IMR-90 (cell line): ENCODE data around the gene ST8SIA6. TPM values are rescaled to one million over a fixed set of nuclear protein-coding genes. Genes with fewer than 3 reads are reported as not detected.

Experiments used
- ATAC-seq: fragments of 200-7000 bp; cut with Tn5 transposase; 2 replicates; pipeline ENCODE4 v1.9.1; 2020; ENCODE audit warnings: low read depth, mild to moderate bottlenecking, moderate library complexity
- BruUV-seq: library from RNA; stranded (reverse); fragments of 400-500 nt; replicated peaks from 2 replicates; lab custom pipeline; 2021; lab: Mats Ljungman, UMichigan
- CTCF ChIA-PET: fragments of 300-600 bp; formaldehyde crosslinking; extraction: SDS; loops from one replicate; lab custom pipeline; 2021; ENCODE audit warnings: antibody characterized with exemption; lab: Yijun Ruan, JAX
- POLR2A ChIA-PET: fragments of 300-600 bp; sonication (Branson Sonifier 250); formaldehyde crosslinking; loops from one replicate; lab custom pipeline; 2022; ENCODE audit warnings: antibody characterized with exemption; ENCODE audit not compliant: unreplicated experiment; lab: Charles Lee
- DNase-seq: peaks from one replicate; pipeline ENCODE4 v3.0.0; 2013
- H2AFZ ChIP-seq: replicated peaks from 2 replicates; pipeline ENCODE3; 2013; ENCODE audit warnings: low read length, mild to moderate bottlenecking; ENCODE audit not compliant: poor library complexity
- H2AK5ac ChIP-seq: 2 replicates; pipeline ENCODE4 v1.6.1; 2013; ENCODE audit warnings: low read depth, low read length, inconsistent platforms
- H2AK9ac ChIP-seq: replicated peaks from 2 replicates; pipeline ENCODE3; 2013; ENCODE audit warnings: mild to moderate bottlenecking, low read depth, low read length, moderate library complexity; ENCODE audit not compliant: poor library complexity
- H2BK120ac ChIP-seq: 2 replicates; pipeline ENCODE4 v1.6.1; 2013; ENCODE audit warnings: low read depth, low read length, inconsistent platforms
- H2BK15ac ChIP-seq: 3 replicates; pipeline ENCODE4 v1.6.1; 2013; ENCODE audit warnings: low read depth, low read length, inconsistent platforms
- H2BK20ac ChIP-seq: 2 replicates; pipeline ENCODE4 v1.6.1; 2013; ENCODE audit warnings: low read depth, mild to moderate bottlenecking, inconsistent platforms, low read length, moderate library complexity
- H2BK5ac ChIP-seq: 2 replicates; pipeline ENCODE4 v1.6.1; 2013; ENCODE audit warnings: mild to moderate bottlenecking, low read depth, low read length, inconsistent platforms; ENCODE audit not compliant: poor library complexity, severe bottlenecking
- H3K14ac ChIP-seq: replicated peaks from 2 replicates; pipeline ENCODE4 v1.6.1; 2013; ENCODE audit warnings: low read depth, low read length, inconsistent platforms
- H3K18ac ChIP-seq: 2 replicates; pipeline ENCODE4 v1.6.1; 2013; ENCODE audit warnings: low read depth, low read length, control low read depth
- H3K23ac ChIP-seq: 2 replicates; pipeline ENCODE4 v1.6.1; 2013; ENCODE audit warnings: low read depth, low read length, inconsistent platforms
- H3K27ac ChIP-seq: 2 replicates; pipeline ENCODE4 v1.5.1; 2013; ENCODE audit warnings: mild to moderate bottlenecking, control low read depth, low read length; ENCODE audit not compliant: insufficient read depth
- H3K27me3 ChIP-seq: 2 replicates; pipeline ENCODE4 v1.6.1; 2013; ENCODE audit warnings: low read length; ENCODE audit not compliant: control insufficient read depth, insufficient read depth
- H3K36me3 ChIP-seq: 2 replicates; pipeline ENCODE4 v1.6.1; 2013; ENCODE audit warnings: low read length, mixed read lengths; ENCODE audit not compliant: control insufficient read depth, insufficient read depth
- H3K4ac ChIP-seq: 2 replicates; pipeline ENCODE4 v1.6.1; 2013; ENCODE audit warnings: low read depth, low read length, inconsistent platforms
- H3K4me1 ChIP-seq: 2 replicates; pipeline ENCODE4 v1.6.1; 2013; ENCODE audit warnings: low read length, mixed read lengths; ENCODE audit not compliant: control insufficient read depth, insufficient read depth
- H3K4me2 ChIP-seq: 2 replicates; pipeline ENCODE4 v1.6.1; 2013; ENCODE audit warnings: low read depth, mild to moderate bottlenecking, control low read depth, low read length, moderate library complexity
- H3K4me3 ChIP-seq: 2 replicates; pipeline ENCODE4 v1.5.1; 2013; ENCODE audit warnings: low read depth, mild to moderate bottlenecking, control low read depth, low read length, moderate library complexity; ENCODE audit not compliant: insufficient read depth
- H3K56ac ChIP-seq: 2 replicates; pipeline ENCODE4 v1.6.1; 2013; ENCODE audit warnings: low read length, inconsistent platforms; ENCODE audit not compliant: insufficient read depth; ENCODE audit errors: extremely low read depth
- H3K79me1 ChIP-seq, 2 experiments: 2 replicates each; pipeline ENCODE4 v1.6.1; 2013; ENCODE audit warnings: low read length in 2 of 2, inconsistent platforms in 1 of 2, low read depth in 1 of 2
- H3K9ac ChIP-seq: 2 replicates; pipeline ENCODE4 v1.6.1; 2013; ENCODE audit warnings: low read depth, low read length, control low read depth
- H3K9me1 ChIP-seq: 2 replicates; pipeline ENCODE4 v1.6.1; 2013; ENCODE audit warnings: low read length, inconsistent platforms; ENCODE audit not compliant: insufficient read depth
- H3K9me3 ChIP-seq: 2 replicates; pipeline ENCODE4 v1.6.1; 2013; ENCODE audit warnings: low read length; ENCODE audit not compliant: control insufficient read depth, insufficient read depth
- H4K20me1 ChIP-seq: 2 replicates; pipeline ENCODE4 v1.6.1; 2013; ENCODE audit warnings: low read length, inconsistent platforms; ENCODE audit not compliant: insufficient read depth
- H4K5ac ChIP-seq: 2 replicates; pipeline ENCODE4 v1.6.1; 2013; ENCODE audit warnings: mild to moderate bottlenecking, low read depth, low read length, control low read depth
- H4K8ac ChIP-seq, 2 experiments: 2 replicates each; pipeline ENCODE4 v1.6.1; 2013; ENCODE audit warnings: low read depth in 2 of 2, low read length in 2 of 2, control low read depth in 1 of 2, inconsistent platforms in 1 of 2
- H4K91ac ChIP-seq: 2 replicates; pipeline ENCODE4 v1.6.1; 2013; ENCODE audit warnings: low read depth, low read length, inconsistent platforms; ENCODE audit not compliant: insufficient read depth
- CHD1 ChIP-seq: IDR thresholded peaks from 2 replicates; pipeline ENCODE4 v1.6.1; 2012; ENCODE audit warnings: low read depth, low read length, improper control_type of control experiment
- MAFK ChIP-seq: IDR thresholded peaks from 2 replicates; pipeline ENCODE4 v1.6.1; 2012; ENCODE audit warnings: low read depth, low read length, improper control_type of control experiment
- RCOR1 ChIP-seq: IDR thresholded peaks from 2 replicates; pipeline ENCODE4 v1.6.1; 2012; ENCODE audit warnings: mild to moderate bottlenecking, low read length, improper control_type of control experiment; ENCODE audit not compliant: insufficient replicate concordance
- USF2 ChIP-seq: fragments of 150-350 bp; IDR thresholded peaks from 2 replicates; pipeline ENCODE4 v1.6.1; 2017; ENCODE audit warnings: mild to moderate bottlenecking, antibody characterized with exemption, low read length, low read depth
- WGBS, 2 experiments: methylation state at CpG; one replicate each; pipeline versions ENCODE4 v1.1.5 to v1.1.7; 2013; ENCODE audit warnings: missing lambda C conversion rate in 2 of 2; ENCODE audit not compliant: insufficient read length in 1 of 2; ENCODE audit errors: extremely low coverage in 2 of 2; 5-methylcytosine and 5-hydroxymethylcytosine counted together
- dilution Hi-C: fragments of 300-500 bp; cut with HindIII; formaldehyde crosslinking; loops from one replicate; pipeline ENCODE4 v1.14.3; 2018; ENCODE audit warnings: low sequenced_read_pairs; ENCODE audit not compliant: unreplicated experiment
- in situ Hi-C: fragments of 300-500 bp; cut with MboI; formaldehyde crosslinking; loops from 3 replicates; pipeline ENCODE4 v1.14.3; 2019; ENCODE audit warnings: low sequenced_read_pairs, inconsistent platforms, mixed read lengths
- intact Hi-C: fragments of 100-400 bp; cut with micrococcal nuclease; formaldehyde crosslinking; loops from 2 replicates; pipeline ENCODE4 v1.10.0; 2022
- polyA plus RNA-seq, 3 experiments: library from polyadenylated mRNA; depleted of rRNA; stranded (reverse); fragments of >200 nt; gene quantifications; 2 replicates each; pipeline ENCODE4 v1.2.3, GENCODE V29; 2012; ENCODE audit warnings: low replicate concordance in 1 of 3
- total RNA-seq: library from RNA; depleted of rRNA; stranded (reverse); fragments of >200 nt; gene quantifications from 2 replicates; pipeline ENCODE4 v1.2.3, GENCODE V29; 2012

ST8SIA6 gene
- total and polyA plus RNA-seq, 2 of the 4 experiments (the other 2 are of a cell fraction), result 0.10 to 0.18 TPM

- Histone ChIP-seq H2AFZ (peak overlapping the region; percentile 1), H3K9me3 (no peaks in the 10 kb centered on the region), H3K27me3 (peaks cover 21% of the 10 kb centered on the region), H2BK5ac (no peak overlapping the region), H2AK5ac (no peak overlapping the region), H3K9ac (no peak overlapping the region), H2AK9ac (no peak overlapping the region), H3K23ac (no peak overlapping the region), H4K20me1 (no peaks in the 10 kb centered on the region), H3K14ac (no peak overlapping the region), H4K91ac (no peak overlapping the region), H3K4me1 (peaks cover 2% of the 10 kb centered on the region; the same call in 1 of the 2 replicates), H3K18ac (no peak overlapping the region), H3K4ac (no peak overlapping the region), H3K27ac (no peak overlapping the region), H2BK15ac (no peak overlapping the region), H4K5ac (no peak overlapping the region), H3K56ac (no peak overlapping the region), H2BK20ac (no peak overlapping the region), H3K36me3 (no peaks in the 10 kb centered on the region), H2BK120ac (no peak overlapping the region), H4K8ac (no peak overlapping the region), H3K9me1 (no peaks in the 10 kb centered on the region), H3K4me2 (no peak overlapping the region), H3K79me1 (no peaks in the 10 kb centered on the region), H3K4me3 (no peak overlapping the region)
- peak; percentile 49 for ATAC-seq
- TF ChIP-seq USF2 (no peak), MAFK (no peak), CHD1 (no peak), RCOR1 (no peak)
- in situ Hi-C loops, result no loop called here
- ChIA-PET POLR2A (interaction anchor here (0.5 kb wide), 1 partner anchor 10 kb away, joined by 3 read pairs; no protein-coding TSS in a partner anchor), CTCF (interaction anchor here (0.5 to 1.1 kb wide), 3 partner anchors 8 to 345 kb away, joined by 3 to 4 read pairs (median 3); no protein-coding TSS in a partner anchor)
- 33% methylated on average over 2 of the region's 7 CpGs; no CpG with 5 or more reads in 1 of the 2 experiments for WGBS, 2 experiments
- peak; percentile 70 for DNase-seq
- intact Hi-C loops, result loop anchor here (5.0 kb wide), 2 partner anchors 165 to 590 kb away; no protein-coding TSS in a partner anchor
- no TSS peak for BruUV-seq
- dilution Hi-C loops, result no loop called here
Observed at GRCh38 chr10:17431871-17432311, 22.5 kb downstream of the ST8SIA6 start.
